ENCODE data around the gene MAPK10. TPM values are rescaled to one million over a fixed set of nuclear protein-coding genes. Genes with fewer than 3 reads are reported as not detected.

MAPK10 gene
- total and polyA plus RNA-seq, 2 experiments from 2014 or later = 3.6 to 8.1 TPM

- TF ChIP-seq ZNF462 (CRISPR knock-in tag; IDR thresholded peaks at IDR 0.05) (no peak), EZH2phosphoT487 (IDR thresholded peaks at IDR 0.05; ENCODE audit: unreplicated experiment) (no peak)
Observed at GRCh38 chr4:86233090-86233489, 126.8 kb downstream of the MAPK10 start (continued).

GRCh38 chr4:86223472-86223871 lies 136.4 kb downstream of the MAPK10 start:
- Histone ChIP-seq H3K4me2 (no peak overlapping the region), H4K20me1 (replicated peaks; ENCODE audit: insufficient read depth) (no peaks in the 10 kb centered on the region), H3K4me1 (ENCODE audit: insufficient read depth) (0 out of 2 replicates have a peak, but pooled peaks cover 6% of the 10 kb centered on the region), H3K27me3 (ENCODE audit: insufficient read depth) (no peaks in the 10 kb centered on the region), H3K27ac (ENCODE audit: low read depth) (no peak overlapping the region), H3F3A (replicated peaks; ENCODE audit: low read depth) (no peaks in the 10 kb centered on the region), H3K9me2 (ENCODE audit: insufficient read depth) (no peaks in the 10 kb centered on the region), H3K36me3 (ENCODE audit: insufficient read depth) (no peaks in the 10 kb centered on the region), H2AFZ (no peak overlapping the region), H3K79me2 (replicated peaks; ENCODE audit: insufficient read depth) (no peaks in the 10 kb centered on the region), H3K4me3 (no peak overlapping the region)
- no peaks in the 10 kb centered on the region for H3K27me3 Mint-ChIP-seq (ENCODE audit: insufficient read depth, low read depth, poor library complexity)
- H3K4me3 Mint-ChIP-seq = no peak overlapping the region
- H3K36me3 Mint-ChIP-seq (ENCODE audit: low read depth) = peaks cover 5% of the 10 kb centered on the region; the same call in 1 of the 3 replicates
- peaks cover 7% of the 10 kb centered on the region; the same call in 2 of the 3 replicates for H3K4me1 Mint-ChIP-seq
- peaks cover 2% of the 10 kb centered on the region; the same call in 1 of the 3 replicates for H3K9me3 Mint-ChIP-seq
- H3K27ac Mint-ChIP-seq = no peak overlapping the region
- DNase-seq (ENCODE audit: low spot score) (peak; percentile 91), ATAC-seq (peak; percentile 98)
- TF ChIP-seq CREB1 (CRISPR knock-in tag; IDR thresholded peaks at IDR 0.05; ENCODE audit: low read depth) (0 out of 2 replicates have a peak, but pooled peaks have one; percentile 19), ZNF331 (CRISPR knock-in tag; IDR thresholded peaks at IDR 0.05; ENCODE audit: low read depth) (no peak), CTCF (conservative IDR thresholded peaks at IDR 0.05; ENCODE audit: low read depth in 2 of 2) (peak; percentile 93 to 94), ZNF462 (CRISPR knock-in tag; IDR thresholded peaks at IDR 0.05) (peak; percentile 89)

All from GM23338 (cell line).